GM12892 (cell line): ENCODE results near the gene OR8G5.

ENCODE experiments used
- POLR2A ChIP-seq: IDR thresholded peaks from 2 replicates; pipeline ENCODE4 v1.6.1; 2011; ENCODE audit warnings: low read depth, low read length, control low read depth
- POLR2AphosphoS5 ChIP-seq: IDR thresholded peaks from 2 replicates; pipeline ENCODE4 v1.6.1; 2011; ENCODE audit warnings: low read depth, low read length, control low read depth
- TAF1 ChIP-seq: IDR thresholded peaks from 2 replicates; pipeline ENCODE4 v1.6.1; 2011; ENCODE audit warnings: low read depth, mild to moderate bottlenecking, control low read depth, low read length, borderline replicate concordance

- TF ChIP-seq POLR2AphosphoS5, result no peak
- no peak for TF ChIP-seq POLR2A
- no peak for TF ChIP-seq TAF1
Observed at GRCh38 chr11:124296016-124296415, 39.8 kb downstream of the OR8G5 start.
